Measurements from ENCODE around the gene FLAD1. TPM values are rescaled to one million over a fixed set of nuclear protein-coding genes. Genes with fewer than 3 reads are reported as not detected.
"Not testable (repeated sequence)": the region's sequence is repeated elsewhere in the genome, so short reads cannot be mapped to it uniquely, and the experiment has no call there.

FLAD1 gene
- polyA plus RNA-seq, 2 of the 4 experiments (the other 2 are of a cell fraction) = 34.1 to 43.5 TPM

GRCh38 chr1:154975409-154976059, 7.6 kb upstream of the FLAD1 start:
- no peak for ATAC-seq

GRCh38 chr1:154977762-154978161, 5.4 kb upstream of the FLAD1 start:
- not testable (repeated sequence) for DNase-seq (ENCODE audit: low read depth in 1 of 2, low spot score in 1 of 2); H3K4me3 ChIP-seq; ATAC-seq; FAIRE-seq; H3K9me3 ChIP-seq
- ChIA-PET CTCF (interaction anchor here (1.3 kb wide), 1 partner anchor 114 kb away, joined by 4 read pairs; no protein-coding TSS in a partner anchor), POLR2A (interaction anchor here (0.6 kb wide), 1 partner anchor 35 kb away, joined by 12 read pairs; no protein-coding TSS in a partner anchor)
- Histone ChIP-seq H3K27ac (peak overlapping the region in 1 of 2 experiments; percentile 98; a peak in 2 of 6 replicates), H3K4me2 (0 out of 3 replicates have a peak overlapping the region, but pooled peaks have one; percentile 72), H3K4me1 (peaks cover 28% of the 10 kb centered on the region)
- WGBS (ENCODE audit: missing lambda C conversion rate) = 69% methylated on average over 3 of the region's 3 CpGs

More at GRCh38 chr1:154975409-154976059, 7.6 kb upstream of the FLAD1 start:
- H3K4me1 ChIP-seq = peaks cover 37% of the 10 kb centered on the region
- DNase-seq (ENCODE audit: low read depth in 1 of 2, low spot score in 1 of 2) (peak in 1 of 2 experiments; percentile 47), FAIRE-seq (no peak)
- peak overlapping the region; percentile 79 to 98 for H3K27ac ChIP-seq
- under 1% methylated on average over 21 of the region's 24 CpGs for WGBS (ENCODE audit: missing lambda C conversion rate)
- peak overlapping the region; percentile 52 for H3K4me3 ChIP-seq
- ChIA-PET POLR2A (interaction anchor here (1.1 to 6.3 kb wide), 3 partner anchors 8 to 160 kb away, joined by 3 to 91 read pairs (median 41); partner anchors contain the start of genes FLAD1, LENEP and SLC50A1), CTCF (interaction anchor here (1.0 kb wide), 1 partner anchor 109 kb away, joined by 3 read pairs; no protein-coding TSS in a partner anchor)
- no peaks in the 10 kb centered on the region for H3K9me3 ChIP-seq
- TF ChIP-seq SMC3 (IDR thresholded peaks at IDR 0.05) (0 out of 3 replicates have a peak, but pooled peaks have one; percentile 14), POLR2A (IDR thresholded peaks at IDR 0.05; ENCODE audit: low read length) (peak; percentile 29), HOXA7 (CRISPR knock-in tag; IDR thresholded peaks at IDR 0.05) (no peak), JUN (IDR thresholded peaks at IDR 0.05) (peak in 1 of 2 experiments; percentile 14; a peak in 1 of 5 replicates)
- peak overlapping the region; percentile 72 for H3K4me2 ChIP-seq

GRCh38 chr1:154978360-154978759, 4.8 kb upstream of the FLAD1 start:
- Histone ChIP-seq H3K4me2 (no peak overlapping the region), H3K4me1 (peaks cover 25% of the 10 kb centered on the region), H3K4me3 (no peak overlapping the region), H3K27ac (no peak overlapping the region), H3K9me3 (no peaks in the 10 kb centered on the region)
- ChIA-PET CTCF (interaction anchor here (1.3 kb wide), 1 partner anchor 113 kb away, joined by 4 read pairs; no protein-coding TSS in a partner anchor), POLR2A (no interaction called here)
- WGBS (ENCODE audit: missing lambda C conversion rate) = 95% methylated on average over 3 of the region's 3 CpGs
- TF ChIP-seq NPAS2 (CRISPR knock-in tag; IDR thresholded peaks at IDR 0.05; ENCODE audit: borderline replicate concordance) (no peak), FOXS1 (CRISPR knock-in tag; IDR thresholded peaks at IDR 0.05) (no peak), ZFP36 (IDR thresholded peaks at IDR 0.05; ENCODE audit: borderline replicate concordance, partially characterized antibody) (no peak), CHD4 (IDR thresholded peaks at IDR 0.05; ENCODE audit: borderline replicate concordance) (no peak), HOXB5 (CRISPR knock-in tag; IDR thresholded peaks at IDR 0.05) (no peak), HOXA7 (CRISPR knock-in tag; IDR thresholded peaks at IDR 0.05) (no peak), PBX3 (IDR thresholded peaks at IDR 0.05) (no peak), EHMT2 (IDR thresholded peaks at IDR 0.05; ENCODE audit: low read depth) (no peak)
- DNase-seq (ENCODE audit: low read depth in 1 of 2, low spot score in 1 of 2) = no peak
- no peak for ATAC-seq
- FAIRE-seq = no peak

- peak overlapping the region; percentile 89 for H3K4me2 ChIP-seq
- TF ChIP-seq TP53 (CRISPR knock-in tag; IDR thresholded peaks at IDR 0.05) = no peak
- TF ChIP-seq EHMT2 (IDR thresholded peaks at IDR 0.05; ENCODE audit: low read depth) = no peak
- no peak for TF ChIP-seq MYC (IDR thresholded peaks at IDR 0.05; ENCODE audit: borderline replicate concordance, low read length)
- peaks cover 25% of the 10 kb centered on the region for H3K4me1 ChIP-seq
- ChIA-PET POLR2A (interaction anchor here (1.3 to 2.8 kb wide), 2 partner anchors 8 to 19 kb away, joined by 6 to 41 read pairs; partner anchors contain the start of gene CKS1B), CTCF (interaction anchor here (0.6 to 0.7 kb wide), 2 partner anchors 133 to 429 kb away, joined by 3 read pairs; no protein-coding TSS in a partner anchor)
- WGBS (ENCODE audit: missing lambda C conversion rate) = 78% methylated on average over 6 of the region's 6 CpGs
- FAIRE-seq (no peak), ATAC-seq (no peak), DNase-seq (ENCODE audit: low read depth in 1 of 2, low spot score in 1 of 2) (no peak)
- peak overlapping the region; percentile 38 for H3K4me3 ChIP-seq
- no peaks in the 10 kb centered on the region for H3K9me3 ChIP-seq
- H3K27ac ChIP-seq = peak overlapping the region; percentile 62 to 79
Observed at GRCh38 chr1:154982341-154982740, 803 bp upstream of the FLAD1 start.
